HL-60 (cell line): ENCODE results near the gene MRPS10.

Experiments
- CTCF ChIP-seq: IDR thresholded peaks from one replicate; pipeline ENCODE4 v1.5.1; 2011; ENCODE audit warnings: low read length, control low read depth, inconsistent platforms; ENCODE audit not compliant: insufficient read depth
- POLR2AphosphoS5 ChIP-seq: IDR thresholded peaks from 2 replicates; pipeline ENCODE4 v1.6.1; 2012; ENCODE audit warnings: low read depth

GRCh38 chr6:42249279-42249678 is 31.6 kb upstream of the MRPS10 start:
- no peak for TF ChIP-seq CTCF
- TF ChIP-seq POLR2AphosphoS5 = no peak
